GM12878 (cell line): Measurements from ENCODE around the gene LIPG. TPM values are rescaled to one million over a fixed set of nuclear protein-coding genes. Genes with fewer than 3 reads are reported as not detected.

ENCODE experiments used
- ATAC-seq: fragments of 200-7000 bp; cut with Tn5 transposase; 3 replicates; pipeline ENCODE4 v1.9.1; 2020; ENCODE audit warnings: mild to moderate bottlenecking, moderate library complexity
- BruUV-seq: library from RNA; stranded (reverse); fragments of 400-500 nt; replicated peaks from 2 replicates; lab custom pipeline; 2021; lab: Mats Ljungman, UMichigan
- CTCF ChIA-PET: fragments of 300-600 bp; sonication (Branson Sonifier 250); formaldehyde crosslinking; extraction: SDS; loops from one replicate; lab custom pipeline; 2021; ENCODE audit warnings: inconsistent platforms; lab: Yijun Ruan, JAX
- POLR2A ChIA-PET: fragments of 350-600 bp; formaldehyde crosslinking; extraction: SDS; loops from one replicate; lab custom pipeline; 2021; ENCODE audit warnings: inconsistent platforms; lab: Charles Lee
- RAD21 ChIA-PET: fragments of 300-600 bp; sonication (Branson Sonifier 250); formaldehyde crosslinking; loops from one replicate; lab custom pipeline; 2023; ENCODE audit warnings: antibody characterized with exemption; ENCODE audit not compliant: unreplicated experiment; lab: Charles Lee
- SMC1A ChIA-PET: fragments of 300-600 bp; sonication (Branson Sonifier 250); formaldehyde crosslinking; loops from one replicate; lab custom pipeline; 2023; ENCODE audit not compliant: unreplicated experiment, uncharacterized antibody; lab: Charles Lee
- DNase-seq: peaks from one replicate; pipeline ENCODE4 v3.0.0-alpha.2; 2011; ENCODE audit warnings: low read depth, low spot score
- FAIRE-seq: peaks from 3 replicates; lab custom pipeline; 2011; peaks lifted over from hg19 to GRCh38; lab: Jason Lieb, UNC
- H2AFZ ChIP-seq: 2 replicates; pipeline ENCODE4 v1.6.0; 2011; ENCODE audit warnings: low read depth, low read length, control low read depth; ENCODE audit not compliant: control insufficient read depth
- H3K27ac ChIP-seq: 2 replicates; pipeline ENCODE4 v1.5.1; 2011; ENCODE audit warnings: control low read depth; ENCODE audit not compliant: control insufficient read depth, insufficient read depth
- H3K27me3 ChIP-seq, 2 experiments: replicated peaks in 1 of 2; 2 replicates each; pipeline versions ENCODE4 v1.6.0 to v1.6.1; 2011; ENCODE audit warnings: low read length in 1 of 2; ENCODE audit not compliant: control insufficient read depth in 2 of 2, insufficient read depth in 2 of 2
- H3K36me3 ChIP-seq, 2 experiments: 2 replicates each; pipeline ENCODE4 v1.5.1; 2011; ENCODE audit warnings: low read length in 1 of 2; ENCODE audit not compliant: control insufficient read depth in 2 of 2, insufficient read depth in 2 of 2
- H3K4me1 ChIP-seq: 2 replicates; pipeline ENCODE4 v1.6.1; 2011; ENCODE audit warnings: mild to moderate bottlenecking, low read length, moderate library complexity, mixed read lengths; ENCODE audit not compliant: control insufficient read depth, insufficient read depth
- H3K4me2 ChIP-seq: 2 replicates; pipeline ENCODE4 v1.6.0; 2011; ENCODE audit warnings: control low read depth; ENCODE audit not compliant: control insufficient read depth, insufficient read depth
- H3K4me3 ChIP-seq: fragments of 200-600 bp; sonication (generic); 2 replicates; pipeline ENCODE4 v1.5.1; 2016
- H3K79me2 ChIP-seq: 2 replicates; pipeline ENCODE4 v1.6.0; 2011; ENCODE audit warnings: low read length; ENCODE audit not compliant: control insufficient read depth, insufficient read depth
- H3K9ac ChIP-seq: 2 replicates; pipeline ENCODE4 v1.8.0; 2011; ENCODE audit warnings: low read length, control low read depth, mixed read lengths; ENCODE audit not compliant: control insufficient read depth, insufficient read depth
- H3K9me3 ChIP-seq: replicated peaks from 3 replicates; pipeline ENCODE4 v1.5.1; 2011; ENCODE audit warnings: mild to moderate bottlenecking, low read length; ENCODE audit not compliant: control insufficient read depth, insufficient read depth
- H4K20me1 ChIP-seq: 2 replicates; pipeline ENCODE4 v1.6.0; 2011; ENCODE audit not compliant: control insufficient read depth, insufficient read depth
- E2F8 ChIP-seq: fragments of 450-650 bp; IDR thresholded peaks from 2 replicates; pipeline ENCODE4 v1.6.1; 2018; ENCODE audit warnings: mild to moderate bottlenecking, low read depth, moderate library complexity; ENCODE audit not compliant: partially characterized antibody
- NFIC ChIP-seq: IDR thresholded peaks from 2 replicates; pipeline ENCODE4 v1.6.1; 2012; ENCODE audit warnings: low read depth, mild to moderate bottlenecking, inconsistent platforms, low read length, moderate library complexity
- SREBF2 ChIP-seq: IDR thresholded peaks from 2 replicates; pipeline ENCODE4 v1.6.1; 2012; ENCODE audit warnings: mild to moderate bottlenecking, low read length
- WGBS: methylation state at CpG from one replicate; pipeline ENCODE4 v1.1.6; 2016; ENCODE audit warnings: low lambda C conversion rate; ENCODE audit not compliant: insufficient replicate concordance, insufficient coverage; ENCODE audit errors: missing lambda C conversion rate; 5-methylcytosine and 5-hydroxymethylcytosine counted together
- in situ Hi-C: fragments of 300-500 bp; cut with MboI; formaldehyde crosslinking; loops from 9 replicates; pipeline ENCODE4 v1.14.3; 2018; ENCODE audit warnings: mixed read lengths
- intact Hi-C: fragments of 100-400 bp; cut with micrococcal nuclease; formaldehyde crosslinking; loops from one replicate; pipeline ENCODE4 v1.14.2; 2022; ENCODE audit not compliant: unreplicated experiment
- polyA plus RNA-seq, 11 experiments: library from polyadenylated mRNA; depleted of rRNA in 4 of 11; unstranded in 6 of 11; stranded (reverse) in 5 of 11; fragments of >200 nt; fragmentation: Nextera tagmentation in 4 of 11; fragmentation: Illumina TruSeq in 1 of 11; extraction: Ambion mirVana in 4 of 11; extraction: Trizol in 1 of 11; gene quantifications; 1 replicate in 1 of 11; 2 replicates in 10 of 11; pipeline versions ENCODE4 v1.2.1 to v1.2.3, GENCODE V29; 2011 to 2016; ENCODE audit warnings: inconsistent platforms in 2 of 11, missing spikeins in 2 of 11, low read depth in 1 of 11
- total RNA-seq, 4 experiments: library from RNA; depleted of rRNA in 3 of 4; stranded (reverse); fragments of >200 nt in 3 of 4; fragmentation: Illumina TruSeq in 1 of 4; extraction: Trizol in 1 of 4; gene quantifications; 2 replicates each; pipeline versions ENCODE4 v1.2.1 to v1.2.3, GENCODE V29; 2013 to 2021

Gene LIPG
- total and polyA plus RNA-seq, 10 of the 15 experiments (the other 5 are each of a cell fraction or from before 2014, with no cell fraction given), result 0.04 to 0.55 (median 0.18) TPM; not detected in 1

GRCh38 chr18:49534846-49535601, 26.8 kb upstream of the LIPG start:
- 22% methylated on average over 1 of the region's 1 CpG for WGBS
- Histone ChIP-seq H2AFZ (no peak overlapping the region), H3K9ac (no peak overlapping the region), H3K27me3 (no peaks in the 10 kb centered on the region), H3K4me3 (no peak overlapping the region), H3K79me2 (no peaks in the 10 kb centered on the region)
- FAIRE-seq (no peak), DNase-seq (no peak)
- CTCF ChIA-PET, result interaction anchor here (1.3 kb wide), 1 partner anchor 24 kb away, joined by 7 read pairs; no protein-coding TSS in a partner anchor
- TF ChIP-seq SREBF2 (no peak), NFIC (no peak), E2F8 (no peak)
- TF ChIP-seq, all 136 proteins: peak for 0
- Histone ChIP-seq H3K4me2 (no peak overlapping the region), H4K20me1 (no peaks in the 10 kb centered on the region), H3K27ac (no peak overlapping the region), H3K9me3 (no peaks in the 10 kb centered on the region), H3K4me1 (peaks cover 8% of the 10 kb centered on the region), H3K36me3 (no peaks in the 10 kb centered on the region)
- intact Hi-C loops, result no loop called here
- POLR2A ChIA-PET, result interaction anchor here (0.6 kb wide), 1 partner anchor 9 kb away, joined by 3 read pairs; no protein-coding TSS in a partner anchor
- RAD21 ChIA-PET, result interaction anchor here (0.9 kb wide), 1 partner anchor 13 kb away, joined by 3 read pairs; no protein-coding TSS in a partner anchor
- ATAC-seq, result no peak
- no TSS peak for BruUV-seq
- SMC1A ChIA-PET, result interaction anchor here (0.6 kb wide), 1 partner anchor 939 kb away, joined by 3 read pairs; no protein-coding TSS in a partner anchor
- in situ Hi-C loops, result no loop called here
